GF-D8 (cell line): ENCODE results near the gene RNF121.
A peak's percentile ranks its signal among the peaks of the same experiment; 100 is the strongest.

Experiments used
- DNase-seq: peaks from one replicate; lab custom pipeline; 2025; lab: John Stamatoyannopoulos, UW

Gene RNF121

DNA sequence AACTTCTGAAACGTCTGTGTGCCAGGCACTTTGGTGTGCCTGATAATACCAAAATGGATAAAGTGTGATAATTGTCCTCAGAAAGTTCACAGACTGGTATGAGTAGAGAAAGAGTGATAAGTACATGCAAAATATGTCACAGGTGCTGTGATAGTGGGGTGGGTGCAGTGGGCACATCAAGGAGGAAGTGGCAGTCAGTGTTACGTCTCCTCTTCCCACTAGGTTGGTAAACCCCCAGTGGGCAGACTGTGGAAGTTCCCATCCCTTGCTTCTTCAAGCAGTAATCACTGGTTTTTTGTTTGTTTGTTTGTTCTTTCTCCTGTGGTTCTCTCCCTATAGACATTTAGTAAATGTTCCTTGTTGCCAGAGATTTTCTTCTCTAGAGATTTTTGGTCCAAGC lies 5.4 kb downstream of the RNF121 start:
- DNase-seq = no peak

DNA sequence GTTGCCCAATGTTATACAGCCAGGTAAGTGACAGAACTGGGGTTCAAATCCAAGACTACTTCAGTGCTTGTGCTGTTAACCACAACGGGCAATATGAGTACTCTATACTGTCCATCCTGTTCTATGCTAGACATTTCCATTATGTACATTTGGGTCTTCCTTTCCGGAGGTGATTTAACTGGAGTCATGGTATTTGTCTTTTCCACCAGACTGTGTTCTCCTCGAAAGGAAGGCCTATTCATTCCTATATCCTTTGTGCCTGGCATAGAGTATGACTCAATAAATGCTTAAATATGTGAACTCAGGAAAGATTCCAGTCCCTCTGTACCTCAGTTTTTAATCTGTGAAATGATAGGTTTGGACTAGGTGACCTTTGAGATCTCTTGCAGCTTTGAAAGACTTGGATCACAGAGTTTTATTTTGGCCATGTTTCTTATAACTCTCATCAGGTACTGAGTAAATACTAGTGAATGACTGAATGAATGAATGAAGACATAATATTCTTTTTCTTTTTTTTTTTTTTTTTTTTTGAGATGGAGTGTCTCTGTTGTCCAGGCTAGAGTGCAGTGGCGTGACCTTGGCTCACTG lies 6.6 kb downstream of the RNF121 start:
- DNase-seq = no peak

DNA sequence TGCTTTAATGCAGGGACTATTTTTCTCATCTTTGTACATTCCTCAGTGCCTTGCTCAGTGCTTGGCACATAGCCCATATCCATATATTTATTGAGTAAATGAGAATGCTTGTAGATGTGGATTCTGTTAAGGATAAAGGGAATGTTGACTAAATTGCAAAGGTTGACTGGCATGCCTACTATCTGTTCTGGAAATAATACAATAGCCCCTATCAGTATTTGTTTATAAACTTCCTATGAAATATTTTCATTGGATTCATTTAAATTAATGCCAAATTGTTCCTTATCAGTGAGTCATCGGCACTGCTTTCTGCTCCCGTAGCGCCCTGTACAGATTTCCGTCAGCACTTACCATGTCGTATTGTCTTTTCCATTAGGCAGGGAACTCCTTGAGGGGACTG lies 8.0 kb downstream of the RNF121 start:
- no peak for DNase-seq

DNA sequence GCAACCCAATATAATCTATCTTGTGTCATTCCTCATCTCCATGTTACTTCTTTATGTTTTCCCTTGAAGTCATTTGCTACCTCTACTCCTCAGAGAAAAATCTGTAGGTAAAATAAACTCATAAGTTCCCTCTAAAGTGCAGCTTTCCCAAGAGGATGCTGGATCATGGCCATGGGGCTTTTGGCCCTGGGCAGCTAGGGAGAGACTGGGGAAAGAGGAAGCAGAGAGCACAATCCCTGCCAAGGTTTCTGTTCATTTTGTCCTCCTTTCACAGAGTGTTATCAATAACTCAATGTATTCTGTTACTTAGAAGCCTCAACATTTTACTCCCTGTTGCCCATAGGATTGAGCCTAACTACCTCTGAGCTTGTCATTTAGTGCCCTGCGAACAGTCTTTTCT lies 9.0 kb downstream of the RNF121 start:
- DNase-seq = no peak

DNA sequence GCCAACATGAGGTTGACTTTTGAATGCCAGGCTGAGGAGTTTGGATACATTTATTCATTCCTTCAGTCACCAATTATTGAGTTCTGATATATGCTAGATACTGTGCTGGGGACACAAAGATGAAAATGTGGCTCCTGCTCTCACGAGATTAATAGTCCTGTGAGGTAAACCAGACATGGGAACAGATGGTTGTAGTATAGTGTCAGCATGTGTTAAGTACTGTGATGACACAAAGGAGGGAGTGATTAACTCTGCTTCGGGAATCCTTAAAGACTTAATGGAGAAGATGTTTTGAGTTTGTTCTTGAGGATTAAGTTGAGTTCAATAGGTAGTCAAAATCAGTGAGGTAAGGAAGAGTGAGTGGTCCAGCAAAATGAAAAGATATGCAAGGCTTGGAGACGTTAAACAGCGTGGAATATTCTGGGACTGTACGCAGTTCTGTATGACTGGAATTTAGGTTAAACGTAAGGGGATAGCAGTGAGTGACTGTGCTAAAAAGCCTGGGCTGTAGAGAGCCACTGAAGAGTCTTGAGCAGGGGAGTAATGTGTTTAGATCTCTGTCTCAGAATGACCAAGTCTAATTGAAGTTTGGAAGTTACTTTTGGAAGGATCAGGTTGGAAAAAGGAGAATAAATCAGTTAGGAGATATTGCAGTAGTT lies 11.8 kb downstream of the RNF121 start:
- DNase-seq = no peak

DNA sequence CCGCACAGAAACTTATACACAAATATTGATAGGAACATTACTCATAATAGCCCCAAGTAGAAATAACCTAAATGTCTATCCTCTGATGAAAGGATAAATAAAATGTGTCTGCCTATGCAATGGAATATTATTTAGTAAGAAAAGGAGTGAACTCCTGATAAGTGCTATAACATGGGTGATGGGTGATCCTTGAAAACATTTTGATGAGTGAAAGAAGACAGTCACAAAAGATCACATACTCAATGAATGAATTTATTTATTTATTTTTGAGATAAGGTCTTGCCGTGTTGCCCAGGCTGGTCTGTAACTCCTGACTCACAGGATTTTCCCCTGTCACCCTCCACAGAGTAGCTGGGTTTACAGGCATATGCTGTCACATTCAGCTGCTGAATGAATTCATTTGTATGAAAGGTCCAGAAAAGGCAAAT lies 17.3 kb downstream of the RNF121 start:
- DNase-seq = no peak

DNA sequence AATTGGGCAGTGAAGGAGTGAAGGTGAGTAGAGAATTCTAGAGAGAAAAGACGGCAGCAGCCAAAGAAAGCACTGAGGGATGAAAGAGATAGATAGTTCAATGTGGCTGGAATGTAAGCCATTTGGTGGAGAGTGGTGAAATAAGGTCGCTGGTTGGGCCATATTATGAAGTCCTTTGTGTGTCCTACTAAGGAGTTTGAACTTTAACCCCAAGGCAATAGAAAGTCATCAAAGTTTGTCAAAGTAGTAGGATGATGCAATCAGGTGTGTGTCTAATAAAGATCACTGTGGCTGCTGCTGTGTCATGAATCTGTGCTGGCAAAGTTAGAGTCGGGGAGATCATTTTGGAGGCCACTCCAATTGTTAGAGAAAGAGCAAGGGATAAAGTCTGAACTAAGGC lies 18.7 kb downstream of the RNF121 start:
- DNase-seq = no peak

DNA sequence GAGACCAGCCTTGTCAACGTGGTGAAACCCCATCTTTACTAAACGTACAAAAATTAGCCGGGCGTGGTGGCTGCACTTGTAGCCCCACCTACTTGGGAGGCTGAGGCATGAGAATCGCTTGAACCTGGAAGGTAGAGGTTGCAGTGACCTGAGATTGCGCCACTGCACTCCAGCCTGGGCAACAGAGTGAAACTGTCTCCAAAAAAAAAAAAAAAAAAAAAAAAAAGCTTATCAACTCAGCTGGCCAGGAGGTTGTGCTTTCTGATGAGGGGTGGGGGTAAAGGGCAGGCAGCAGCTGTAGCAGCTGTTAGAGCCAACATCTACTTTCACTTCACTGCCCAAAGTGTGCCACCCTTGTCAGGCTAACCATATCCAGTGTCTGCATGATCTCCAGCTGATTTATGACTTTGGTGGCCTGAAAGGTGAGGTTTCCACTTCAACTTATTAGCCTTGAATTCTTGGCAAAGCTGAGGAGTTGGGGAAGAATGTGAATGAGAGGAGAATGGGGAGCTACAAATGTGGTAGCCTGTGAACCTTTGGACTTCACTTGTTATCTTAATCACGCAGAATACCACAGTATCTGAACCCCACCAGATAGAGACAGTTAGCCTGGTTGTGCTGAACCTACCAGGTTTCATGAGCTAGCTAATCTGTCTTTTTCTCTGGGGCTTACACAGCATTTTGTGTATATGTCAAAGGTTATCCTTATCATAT lies 19.6 kb downstream of the RNF121 start:
- DNase-seq = no peak

DNA sequence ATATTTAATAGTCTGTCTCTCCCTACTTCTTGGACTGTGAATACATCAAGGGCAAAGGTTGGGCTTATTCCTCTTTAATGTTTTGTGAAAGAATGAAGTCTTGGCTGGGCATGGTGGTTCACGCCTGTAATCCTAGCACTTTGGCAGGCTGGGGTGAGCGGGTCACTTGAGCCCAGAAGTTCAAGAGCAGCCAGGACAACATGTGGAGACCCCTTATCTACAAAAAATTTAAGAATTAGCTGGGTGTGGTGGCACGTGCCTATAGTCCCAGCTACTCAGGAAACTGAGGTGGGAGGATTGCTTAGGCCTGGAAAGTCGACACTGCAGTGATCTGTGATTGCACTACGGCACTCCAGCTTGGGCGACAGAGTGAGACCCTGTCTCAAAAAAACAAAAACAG lies 20.2 kb downstream of the RNF121 start:
- DNase-seq = no peak

DNA sequence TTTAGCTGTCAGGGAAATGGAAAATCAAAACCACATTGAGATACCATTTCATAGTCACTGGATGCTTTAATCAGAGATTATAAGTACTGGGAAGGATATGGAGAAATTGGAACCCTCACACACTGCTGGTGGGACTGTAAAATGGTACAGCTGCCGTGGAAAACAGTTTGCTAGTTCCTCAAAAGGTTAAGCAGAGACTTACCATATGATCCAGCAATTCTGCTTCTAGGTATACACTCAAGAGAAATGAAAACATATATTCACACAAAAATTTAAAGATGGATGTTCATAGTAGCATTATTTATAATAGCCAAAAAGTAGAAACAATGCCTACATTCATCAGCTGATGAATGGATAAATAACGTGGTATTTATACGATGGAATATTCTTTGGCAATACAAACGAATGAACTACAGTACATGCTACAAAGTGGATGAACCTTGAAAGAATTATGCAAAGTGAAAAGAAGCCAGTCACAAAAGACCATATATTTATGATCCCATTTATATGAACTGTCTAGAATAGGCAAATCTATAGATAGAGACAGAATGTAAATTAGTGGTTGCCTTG lies 23.0 kb downstream of the RNF121 start:
- DNase-seq = no peak

DNA sequence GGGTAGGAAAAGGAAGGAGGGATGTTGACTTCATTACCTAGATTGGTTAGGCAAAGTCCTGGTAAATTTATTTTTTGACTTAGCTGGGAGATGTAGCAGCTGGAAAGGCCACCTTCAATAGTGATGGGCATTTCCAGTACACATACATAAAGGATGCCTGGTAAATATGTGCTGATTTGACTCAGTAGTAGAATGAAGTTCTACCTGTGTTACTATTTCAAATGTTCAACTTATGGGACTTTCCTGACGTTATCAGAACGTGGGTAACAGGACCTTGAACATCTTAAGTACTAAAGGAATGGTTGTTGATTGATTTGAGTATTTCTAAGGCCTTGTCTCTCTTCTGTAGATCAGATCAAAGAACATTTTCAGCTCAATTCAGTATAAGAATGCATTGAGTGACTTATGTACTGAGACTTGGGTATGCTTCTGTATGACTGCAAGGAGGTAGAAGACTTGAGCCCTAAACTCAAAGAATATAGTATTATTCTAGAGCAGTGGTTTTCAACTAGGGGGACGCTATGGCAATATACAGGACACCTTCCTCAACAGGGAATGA lies 27.1 kb downstream of the RNF121 start:
- DNase-seq = no peak

DNA sequence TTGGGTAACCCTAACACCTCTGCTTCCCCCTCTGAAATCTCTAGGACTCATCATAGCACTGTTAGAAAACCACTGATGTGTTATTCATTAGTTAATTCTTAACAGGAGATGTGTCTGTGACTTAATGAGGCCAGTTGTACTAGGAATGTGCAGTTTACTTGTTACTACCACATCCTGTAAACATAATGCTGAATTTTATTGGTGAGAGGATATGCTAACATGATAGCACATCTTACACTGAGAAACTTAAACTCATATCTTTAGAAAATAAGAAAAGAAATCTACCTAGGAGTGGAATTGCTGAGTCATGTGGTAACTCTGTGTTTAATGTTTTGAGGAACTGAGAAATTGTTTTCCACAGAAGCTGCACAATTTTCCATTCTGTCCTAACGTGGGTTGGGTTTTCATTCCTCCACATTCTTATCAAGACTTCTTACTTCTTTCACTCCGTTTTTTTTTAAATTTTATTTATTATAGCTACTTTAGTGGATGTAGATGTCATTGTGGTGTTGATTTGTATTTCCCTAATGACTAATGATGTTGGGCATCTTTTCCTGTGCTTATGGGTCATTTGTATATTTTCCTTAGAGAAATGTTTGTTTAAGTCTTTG lies 33.7 kb downstream of the RNF121 start:
- peak; percentile 61 for DNase-seq

DNA sequence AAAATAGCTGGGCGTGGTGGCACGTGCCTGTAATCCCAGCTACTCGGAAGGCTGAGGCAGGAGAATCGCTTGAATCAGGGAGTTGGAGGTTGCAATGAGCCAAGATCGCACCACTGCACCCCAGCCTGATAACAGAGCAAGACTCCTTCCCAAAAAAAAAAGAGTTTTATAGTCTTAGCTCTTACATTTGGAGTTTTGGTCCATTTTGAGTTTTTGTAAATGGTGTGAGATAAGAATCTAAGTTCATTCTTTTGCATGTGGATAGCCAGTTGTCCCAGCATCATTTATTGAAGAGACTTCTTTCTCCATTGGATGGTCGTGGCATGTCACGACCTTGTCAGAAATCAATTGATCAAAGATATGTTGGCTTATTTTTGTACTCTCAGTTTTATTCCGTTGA lies 34.6 kb downstream of the RNF121 start:
- DNase-seq = no peak

DNA sequence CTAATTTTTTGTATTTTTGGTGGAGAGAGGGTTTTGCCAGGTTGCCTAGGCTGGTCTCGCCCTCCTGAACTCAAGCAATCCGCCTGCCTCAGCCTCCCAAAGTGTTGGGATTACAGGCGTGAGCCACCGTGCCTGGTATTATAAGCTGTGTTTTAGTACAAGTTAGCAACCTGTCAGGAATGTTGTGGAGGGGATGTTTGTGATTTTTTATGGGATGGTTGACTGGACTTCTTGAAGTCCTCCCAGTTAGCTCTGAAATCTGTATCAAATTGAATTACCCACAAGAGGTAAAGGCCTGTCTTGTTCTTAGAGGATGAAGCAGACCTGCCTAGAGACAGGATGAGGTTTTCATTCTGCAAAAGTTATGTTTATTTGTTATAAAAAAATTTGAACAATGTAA lies 35.8 kb downstream of the RNF121 start:
- no peak for DNase-seq

DNA sequence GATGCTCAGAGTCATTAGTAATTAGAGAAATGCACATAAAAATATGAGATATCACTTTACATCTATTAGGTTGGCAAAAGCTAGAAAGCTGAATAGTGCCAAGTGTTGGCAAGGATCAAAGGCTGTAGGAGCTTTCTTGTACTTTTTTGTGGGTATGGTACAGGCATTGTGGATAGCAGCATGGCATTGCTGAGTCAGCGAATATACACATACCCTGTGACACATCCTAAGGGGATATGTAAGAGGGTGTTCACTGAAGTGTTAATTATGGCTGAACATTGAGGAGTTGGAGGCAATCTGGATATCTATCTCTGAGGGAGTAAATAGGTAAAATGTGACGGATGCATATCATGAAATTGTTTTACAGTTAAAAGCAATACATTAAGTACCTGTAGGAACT lies 42.8 kb downstream of the RNF121 start:
- no peak for DNase-seq

DNA sequence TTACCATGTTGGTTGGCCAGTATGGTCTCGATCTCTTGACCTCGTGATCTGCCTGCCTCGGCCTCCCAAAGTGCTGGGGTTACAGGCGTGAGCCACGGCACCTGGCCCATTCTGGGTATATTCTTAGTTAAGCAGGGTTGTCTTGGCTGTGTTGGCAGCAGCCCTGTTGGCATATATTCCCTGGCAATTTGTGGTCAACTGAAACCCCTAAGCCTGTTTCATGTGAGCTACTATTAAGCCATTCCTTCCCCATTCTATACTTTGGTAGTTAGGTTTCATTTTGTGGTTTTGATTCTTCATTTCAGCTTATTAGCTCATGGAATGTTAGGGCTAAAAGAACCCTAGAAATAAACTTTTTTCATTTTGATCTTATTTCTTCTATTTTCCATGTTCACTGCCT lies 47.7 kb downstream of the RNF121 start:
- no peak for DNase-seq

DNA sequence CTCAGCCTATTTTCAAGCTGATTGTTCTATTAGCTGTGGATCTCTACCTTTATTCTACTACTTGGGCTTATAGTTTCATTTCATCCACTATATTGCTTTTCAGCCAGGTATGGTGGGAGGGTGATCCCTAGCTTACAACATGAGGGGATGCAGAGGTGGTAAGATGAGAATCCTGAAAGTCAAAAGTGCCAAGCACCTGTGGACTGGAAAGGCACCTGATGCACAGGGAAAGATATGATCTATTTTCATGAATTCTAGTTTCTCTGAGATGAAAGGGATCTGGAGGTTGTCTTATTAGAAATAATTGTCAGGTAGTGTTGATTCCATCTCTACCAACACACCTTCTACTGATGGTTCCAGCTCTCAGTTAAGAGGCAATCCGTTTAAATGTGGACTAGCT lies 48.2 kb downstream of the RNF121 start:
- DNase-seq = no peak

DNA sequence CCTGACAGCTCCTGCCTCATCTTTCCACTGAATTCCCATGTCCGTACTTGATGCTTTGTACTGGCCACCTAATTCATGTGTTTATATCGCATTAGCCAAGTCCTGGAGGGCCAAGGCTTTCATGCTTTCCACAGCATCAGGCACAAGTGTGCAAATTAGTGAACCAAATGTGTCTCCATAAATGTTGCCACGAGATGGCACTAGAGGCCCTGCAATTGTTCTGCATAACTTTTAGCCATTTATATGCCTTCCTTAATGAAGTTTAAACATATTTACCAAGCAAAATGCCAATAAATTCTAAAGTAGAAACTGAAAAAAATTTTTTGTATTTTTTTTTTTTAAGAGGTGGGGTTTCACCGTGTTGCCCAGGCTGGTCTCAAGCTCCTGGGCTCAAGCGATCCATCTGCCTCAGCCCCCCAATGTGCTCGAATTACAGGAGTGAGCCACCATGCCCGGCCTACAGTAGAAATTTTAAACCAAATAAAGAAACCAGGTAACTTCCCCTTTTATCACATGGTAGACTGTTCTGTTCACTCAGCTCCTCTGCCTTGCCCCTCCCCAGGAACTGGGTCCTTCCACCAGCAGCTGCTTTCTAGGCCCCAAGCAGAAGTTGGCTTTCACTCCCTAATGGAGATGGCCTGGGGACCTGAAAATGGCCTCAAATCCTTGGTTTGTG lies 49.0 kb downstream of the RNF121 start:
- peak; percentile 62 for DNase-seq

DNA sequence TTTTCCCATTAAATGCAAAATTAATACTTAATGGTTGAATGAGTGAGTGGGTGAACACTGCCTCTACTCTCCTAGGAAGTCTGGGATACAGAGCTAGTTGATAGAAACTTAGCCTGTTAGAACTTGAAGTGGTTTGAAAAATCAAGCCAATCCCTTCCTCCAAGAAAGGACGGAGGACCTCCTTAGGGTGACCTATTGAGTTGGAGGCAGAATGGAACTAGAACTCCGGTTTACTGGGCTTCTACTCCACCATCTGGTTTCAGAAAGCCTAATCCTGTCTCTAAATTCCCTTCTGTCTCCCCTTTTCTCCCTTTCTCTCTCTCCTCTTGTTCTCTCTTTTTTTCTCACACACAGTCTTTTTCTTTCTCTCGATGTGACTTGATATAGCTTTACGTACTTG lies 50.2 kb downstream of the RNF121 start:
- no peak for DNase-seq

DNA sequence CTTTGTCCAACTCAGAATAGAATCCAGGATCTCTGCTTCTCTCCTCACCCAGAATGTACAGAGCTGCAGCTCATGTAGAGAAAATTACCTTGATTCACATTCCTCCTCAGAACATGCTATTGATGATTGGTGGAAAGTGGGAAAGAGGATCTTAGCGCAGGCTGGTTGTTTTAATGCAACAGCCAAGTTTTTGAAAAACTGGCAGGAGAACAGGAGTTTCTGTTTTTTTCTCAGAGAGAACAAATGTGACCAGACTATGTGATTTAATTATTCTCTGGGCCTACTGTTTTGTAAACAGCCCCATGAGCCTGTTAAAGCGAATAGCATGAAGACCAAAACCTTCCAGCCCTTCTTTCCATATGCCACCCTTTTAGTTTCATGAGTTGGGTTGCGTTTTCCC lies 50.8 kb downstream of the RNF121 start:
- DNase-seq = no peak

DNA sequence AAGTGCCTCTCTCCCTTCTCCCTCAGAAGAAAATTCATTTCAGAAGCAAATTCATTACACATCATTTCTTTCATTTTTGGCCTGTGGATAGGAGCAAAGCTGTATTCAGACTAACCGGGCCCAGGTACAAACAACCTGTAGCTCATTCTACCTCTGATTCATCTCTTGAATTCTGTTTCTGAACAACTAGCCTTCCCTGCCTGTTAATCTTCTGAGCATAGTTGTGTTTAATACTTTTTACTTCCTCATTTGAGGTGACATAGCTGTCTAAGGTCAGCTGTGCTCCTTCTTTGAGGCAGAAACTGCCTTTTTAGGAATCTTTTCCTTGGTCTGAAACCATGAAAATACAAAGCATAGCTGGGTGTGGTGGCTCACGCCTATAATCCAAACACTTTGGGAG lies 57.3 kb downstream of the RNF121 start:
- DNase-seq = peak; percentile 10

DNA sequence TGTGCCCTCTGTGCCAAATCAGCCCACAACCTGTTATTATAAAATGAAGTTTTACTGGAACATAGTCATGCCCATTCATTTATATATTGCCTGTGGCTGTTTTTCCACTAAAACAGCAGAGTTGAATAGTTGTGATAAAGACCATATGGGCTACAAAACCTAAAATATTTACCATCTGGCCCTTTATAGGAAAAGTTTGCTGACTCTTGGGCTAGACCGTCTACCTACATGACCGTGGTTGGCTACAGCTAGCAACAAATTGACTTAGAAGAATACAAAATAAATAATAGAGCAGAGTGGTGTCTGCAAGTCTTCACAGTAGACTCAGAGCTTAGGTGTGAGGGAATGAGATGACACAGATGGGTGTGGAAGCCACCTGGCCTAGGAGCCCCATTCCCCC lies 58.7 kb downstream of the RNF121 start:
- DNase-seq = no peak
